NCI-H524 (cell line): Measurements from ENCODE around the gene TCEANC.
A peak's percentile ranks its signal among the peaks of the same experiment; 100 is the strongest.

ENCODE experiments used
- DNase-seq, 2 experiments: peaks; one replicate each; lab custom pipeline; 2025; lab: John Stamatoyannopoulos, UW

Gene TCEANC

DNA sequence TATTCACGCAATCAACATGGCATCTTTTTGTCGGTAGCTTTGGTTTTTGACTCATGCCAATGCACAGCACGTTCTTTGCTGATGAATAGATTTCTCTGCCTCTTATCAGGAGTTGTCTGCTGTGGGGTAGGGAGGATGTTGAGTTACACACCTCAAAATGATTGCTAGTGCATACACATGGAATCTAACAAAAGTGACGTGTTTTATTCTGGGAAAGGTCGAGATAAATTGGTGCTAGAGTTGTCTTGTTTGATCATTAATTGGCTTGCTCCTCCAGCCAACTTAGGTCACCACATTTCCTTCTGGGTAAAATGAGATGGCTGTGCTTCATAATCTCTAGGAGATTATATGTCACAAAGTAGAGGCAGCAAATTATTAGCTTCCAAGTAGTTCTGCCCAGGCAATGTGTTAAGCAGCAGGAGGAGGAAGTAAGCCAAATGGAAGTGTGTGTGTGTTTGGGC, 39.9 kb downstream of the TCEANC start:
- DNase-seq, result no peak

DNA sequence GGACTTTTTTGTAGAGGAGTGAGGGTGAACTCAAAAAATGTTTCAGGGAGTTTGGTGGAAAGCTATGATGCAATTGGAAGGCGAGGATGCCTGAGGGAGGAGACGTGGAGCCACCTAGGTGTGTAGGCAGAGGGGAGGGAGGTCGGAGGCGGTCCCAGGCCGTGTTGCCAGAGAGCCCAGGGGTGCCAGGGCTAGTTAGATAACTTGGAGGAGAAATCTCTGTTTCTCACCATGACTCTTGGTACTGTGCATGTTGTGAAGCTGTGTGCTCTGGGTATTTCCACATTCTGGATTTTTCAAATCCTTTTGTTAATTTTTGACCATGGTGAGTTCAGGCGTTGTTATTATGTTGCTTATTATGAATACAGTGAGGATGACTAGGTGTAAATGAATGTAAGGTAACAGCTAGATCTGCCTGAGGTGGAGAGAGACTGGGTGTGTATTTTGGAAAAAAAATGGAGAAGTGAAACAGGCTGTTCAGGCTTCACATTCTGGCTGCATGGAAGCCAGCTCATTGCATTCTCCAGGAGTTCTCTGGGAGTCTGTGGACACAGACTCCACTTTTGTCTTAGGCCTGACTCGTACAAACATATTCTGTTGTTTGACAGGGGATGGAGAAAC, 40.5 kb downstream of the TCEANC start:
- no peak for DNase-seq

DNA sequence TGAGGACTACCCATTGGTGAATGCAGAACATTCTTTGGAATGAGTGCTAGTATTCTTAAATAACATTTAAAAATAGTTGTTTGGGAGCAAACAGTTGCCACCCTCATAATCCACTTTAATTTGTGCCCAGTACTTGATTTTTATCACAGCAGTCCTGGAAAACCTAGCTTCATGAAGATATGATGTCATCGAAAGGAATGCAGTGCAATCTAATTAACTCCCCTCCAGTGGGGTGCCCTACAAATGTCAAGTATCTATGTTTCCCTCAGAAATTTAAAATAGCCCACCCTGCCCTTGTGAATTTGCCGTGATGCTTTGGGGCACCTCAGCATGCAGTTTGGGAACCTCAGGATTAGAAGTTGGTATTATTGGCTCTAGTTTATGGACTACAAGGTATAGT, 41.4 kb downstream of the TCEANC start:
- DNase-seq, result no peak

DNA sequence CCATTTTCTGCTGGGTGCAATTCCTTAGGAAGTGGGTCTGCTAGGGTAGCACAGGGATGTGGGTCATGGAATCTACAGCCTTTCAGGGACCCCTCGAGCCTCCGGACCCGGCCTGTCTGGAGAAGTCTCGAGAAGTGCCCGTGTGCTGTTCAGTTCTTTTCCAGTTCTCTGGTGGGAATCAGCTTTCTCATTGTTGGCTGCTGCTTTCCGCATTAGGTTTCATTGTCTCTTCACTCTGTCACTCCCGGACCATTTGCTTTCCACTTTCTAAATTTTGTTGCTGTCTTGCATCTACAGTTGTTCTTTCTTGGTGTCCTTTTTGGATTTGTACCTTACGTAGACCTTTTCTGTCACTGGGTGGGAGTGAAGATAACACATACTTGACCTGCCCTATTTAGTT, 42.0 kb downstream of the TCEANC start:
- no peak for DNase-seq

DNA sequence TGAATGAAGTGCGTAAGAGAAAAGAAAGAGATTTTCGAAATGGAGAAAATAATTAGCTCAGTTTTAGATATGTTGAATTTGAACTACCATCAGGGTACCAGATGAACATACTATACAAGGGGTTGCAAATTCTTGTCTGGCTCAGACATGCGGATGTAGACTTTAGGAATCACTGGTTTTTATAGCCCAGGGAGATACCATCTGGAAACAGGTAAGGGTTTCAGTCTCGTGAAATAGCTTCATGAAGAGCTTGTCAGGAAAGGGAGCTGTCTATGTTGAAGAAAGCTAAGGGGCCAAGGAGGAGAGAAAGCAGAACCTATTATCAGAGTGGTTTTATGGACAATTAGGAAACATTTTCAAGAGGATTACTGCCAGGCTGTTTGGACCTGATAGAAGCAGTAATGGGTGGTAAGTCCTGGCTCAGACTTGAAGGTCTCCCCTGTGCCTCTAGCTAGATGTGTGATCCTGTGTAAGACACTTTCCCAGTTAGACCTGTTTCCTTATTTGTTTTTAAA, 42.7 kb downstream of the TCEANC start:
- DNase-seq, result no peak

DNA sequence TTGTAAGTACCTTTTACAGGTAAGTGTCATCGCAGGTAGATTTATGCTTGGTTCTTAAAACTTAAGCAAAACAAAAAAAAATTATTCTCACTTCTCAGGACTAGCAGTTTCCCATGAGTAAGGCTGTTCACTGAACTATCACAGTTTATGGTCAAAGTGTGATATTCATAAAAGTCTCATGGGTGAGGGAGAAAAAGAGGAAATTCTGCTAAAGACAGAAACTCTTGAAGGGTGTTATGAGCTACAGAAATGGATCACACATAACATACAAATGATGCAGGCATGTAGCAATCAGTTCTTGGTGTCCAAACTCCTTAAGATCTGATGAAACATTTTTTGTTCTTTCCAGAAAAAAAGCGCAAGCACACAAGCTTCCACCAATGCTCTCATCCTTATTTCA, 44.5 kb downstream of the TCEANC start:
- DNase-seq, result no peak

DNA sequence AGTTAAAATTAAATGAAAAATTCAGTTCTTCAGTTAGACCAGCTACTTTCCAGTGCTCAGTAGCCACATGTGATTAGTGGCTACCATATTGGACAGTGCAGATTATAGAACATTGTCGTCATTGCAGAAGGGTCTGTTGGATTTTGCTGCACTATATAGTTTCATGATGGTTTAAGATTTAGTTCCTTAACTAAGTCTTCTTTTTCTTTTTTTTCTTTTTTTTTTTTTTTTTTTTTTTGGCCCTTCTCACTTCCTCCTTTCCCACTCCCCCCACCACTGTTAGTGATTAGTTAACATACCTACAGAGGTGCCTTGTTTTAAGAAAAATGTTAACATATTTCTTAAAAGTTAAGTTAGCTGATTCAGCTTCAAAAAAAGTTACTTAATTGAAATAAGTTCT, 45.0 kb downstream of the TCEANC start:
- no peak for DNase-seq

DNA sequence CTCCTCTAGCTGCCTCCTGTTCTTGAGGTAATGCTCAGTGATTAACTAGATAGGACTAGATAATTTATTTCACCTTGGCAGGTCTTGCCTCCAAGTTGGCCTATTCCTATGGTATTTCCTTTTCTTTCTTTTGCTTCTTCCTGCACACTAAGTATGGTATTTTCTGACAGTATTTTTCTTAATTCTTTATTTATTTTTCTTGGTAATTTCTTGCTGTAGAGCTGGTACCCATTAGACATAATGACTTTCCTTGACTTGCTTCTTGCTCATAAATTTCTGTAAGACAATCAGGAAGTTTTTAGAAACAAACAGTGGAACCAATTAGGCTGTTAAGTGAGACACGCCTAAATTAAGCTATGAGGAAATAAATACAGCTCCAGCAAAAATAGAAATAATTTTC, 45.5 kb downstream of the TCEANC start:
- DNase-seq, result no peak

DNA sequence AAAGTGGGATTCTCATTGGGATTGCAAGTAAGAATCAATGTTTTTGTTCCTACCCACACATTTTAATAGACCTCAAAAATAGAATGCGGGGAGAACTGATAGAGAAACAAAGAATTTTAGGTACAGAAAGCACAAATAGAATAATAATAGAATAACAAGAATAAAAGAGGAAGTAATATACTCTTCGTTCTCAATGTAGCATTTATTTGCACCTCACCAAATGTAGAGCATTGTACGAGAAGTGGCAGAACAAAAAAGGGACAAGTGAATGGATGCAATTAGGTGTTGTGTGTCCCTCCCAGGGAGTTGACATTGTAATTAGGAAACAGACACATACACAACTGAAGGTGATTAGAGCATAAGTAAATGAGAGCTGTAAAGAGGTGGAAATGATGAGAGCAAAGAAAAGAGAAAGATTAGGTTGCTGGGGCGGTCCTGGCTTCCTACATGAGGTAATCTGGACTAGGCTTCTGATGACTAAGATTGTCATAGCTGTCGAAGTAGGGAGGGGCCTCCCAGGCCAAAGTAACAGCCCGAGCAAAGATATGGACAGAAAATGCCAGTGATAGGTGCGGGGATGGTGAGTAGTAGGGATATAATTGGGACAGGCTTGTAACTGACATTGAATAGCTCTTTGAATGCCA, 46.4 kb downstream of the TCEANC start:
- no peak for DNase-seq

DNA sequence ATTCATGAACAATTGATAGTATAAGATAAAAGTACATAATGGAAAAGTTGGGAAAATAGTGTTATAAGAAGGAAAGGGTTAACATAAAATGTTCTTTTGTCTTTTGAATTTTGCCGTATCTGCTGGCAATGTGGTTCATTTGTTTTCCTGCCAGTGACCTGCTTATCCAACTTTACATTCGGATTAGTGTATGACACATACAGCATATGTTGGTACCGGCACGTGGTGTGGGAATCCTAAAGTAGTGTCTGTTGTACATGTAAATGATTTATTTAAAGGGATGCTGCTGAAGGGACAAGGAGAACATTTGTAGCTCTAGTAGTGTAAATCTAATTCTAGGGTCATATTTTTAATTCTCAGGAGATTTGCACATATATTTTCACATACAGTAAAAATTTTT, 47.4 kb downstream of the TCEANC start:
- peak in 1 of 2 experiments; percentile 41 for DNase-seq

DNA sequence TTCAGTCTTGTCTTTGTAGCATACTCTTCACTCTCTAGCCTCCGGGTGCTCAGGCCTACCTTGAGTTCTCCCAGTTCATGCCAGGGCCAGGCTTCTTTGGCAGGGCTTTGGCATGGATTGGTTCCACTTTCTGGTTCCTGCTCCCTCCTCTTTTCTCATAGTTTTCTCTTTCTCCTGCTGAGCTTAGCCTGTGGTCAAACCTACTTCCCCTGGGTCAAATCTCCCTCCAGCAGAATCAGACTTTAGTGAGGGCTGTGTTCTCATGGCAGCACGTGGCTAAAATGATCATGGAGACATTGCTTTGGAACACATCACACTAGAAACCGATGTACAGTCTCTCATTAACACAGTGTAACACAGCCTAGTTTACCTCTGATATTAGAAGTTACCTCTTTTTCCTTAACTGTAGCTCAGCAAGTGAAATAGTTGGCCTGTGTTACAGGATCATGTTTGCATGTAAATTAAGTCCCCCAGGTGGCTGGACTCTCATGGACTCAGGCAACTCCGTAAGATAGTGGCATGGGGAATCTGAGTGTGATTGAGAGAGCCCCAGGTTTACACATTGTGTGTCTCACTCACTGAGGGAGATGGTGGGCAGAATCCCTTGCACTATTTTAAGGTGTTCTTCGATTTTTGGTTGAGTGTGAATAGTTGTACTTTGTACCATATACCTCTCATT, 49.3 kb downstream of the TCEANC start:
- DNase-seq, result no peak

DNA sequence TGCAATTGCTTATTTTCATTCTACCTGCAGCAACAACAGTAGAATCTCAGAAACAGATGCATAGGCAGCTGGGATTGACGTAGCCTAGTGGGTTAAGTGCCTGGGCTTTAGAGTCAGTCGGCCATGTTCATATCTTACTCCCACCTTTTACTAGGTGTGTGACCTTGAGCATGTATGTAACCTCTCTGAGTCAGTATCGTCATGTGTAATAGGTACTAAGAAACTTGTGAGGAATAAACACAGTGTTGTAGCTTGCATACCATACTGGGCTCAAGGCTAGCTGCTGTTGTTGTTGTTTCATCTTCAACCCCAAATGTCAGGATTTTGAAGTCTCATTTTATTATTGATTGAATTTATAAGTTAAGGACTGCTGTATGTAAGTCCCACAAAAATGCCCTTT, 50.2 kb downstream of the TCEANC start:
- peak in 1 of 2 experiments; percentile 4 for DNase-seq

DNA sequence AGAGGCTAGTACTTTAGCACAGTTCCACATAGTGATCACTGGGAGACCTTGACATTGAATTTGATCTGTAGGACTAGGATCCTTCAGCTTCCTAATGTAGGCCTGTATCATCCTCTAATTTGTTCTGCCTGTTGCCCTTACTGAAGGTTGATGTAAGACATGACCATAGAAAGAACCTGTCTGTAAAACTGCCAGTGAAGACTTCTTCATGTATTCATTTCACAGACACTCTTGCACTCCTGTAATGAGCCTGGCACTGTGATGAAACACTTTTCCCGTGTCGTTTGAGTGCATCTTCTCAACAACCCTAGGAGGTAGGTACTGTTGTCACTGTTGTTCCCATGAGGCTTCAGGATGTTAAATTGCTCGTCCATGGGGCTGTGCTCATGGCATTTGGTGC, 50.6 kb downstream of the TCEANC start:
- DNase-seq, result no peak

DNA sequence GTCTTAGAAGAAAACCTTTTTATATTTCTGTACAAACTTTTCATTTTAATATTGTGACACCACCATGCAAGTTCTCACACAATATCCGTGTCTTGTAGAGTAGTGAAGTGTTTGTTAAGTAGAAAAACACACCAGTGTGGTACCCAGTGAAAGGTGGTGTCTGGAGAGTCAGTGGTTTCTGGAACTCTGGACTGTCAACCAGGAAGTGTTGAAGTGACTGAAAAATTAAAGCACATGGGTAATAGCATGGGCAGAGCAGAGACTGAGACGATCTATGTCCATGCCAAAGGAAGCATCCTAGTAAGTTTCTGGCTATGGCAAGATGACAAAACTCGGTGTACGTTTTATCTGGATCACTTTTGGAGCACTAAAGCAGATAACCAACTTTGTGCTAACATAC, 58.2 kb downstream of the TCEANC start:
- DNase-seq, result no peak
